Activated CD4-positive, alpha-beta T cell treated with anti-CD3 and anti-CD28 coated beads for 4 hours (primary cell): ENCODE measurements around the gene HLA-DRA.

Source experiments
- DNase-seq, 2 donors: peaks; one replicate each; pipeline ENCODE4 v3.0.0-alpha.2; 2020

The HLA-DRA gene

DNA sequence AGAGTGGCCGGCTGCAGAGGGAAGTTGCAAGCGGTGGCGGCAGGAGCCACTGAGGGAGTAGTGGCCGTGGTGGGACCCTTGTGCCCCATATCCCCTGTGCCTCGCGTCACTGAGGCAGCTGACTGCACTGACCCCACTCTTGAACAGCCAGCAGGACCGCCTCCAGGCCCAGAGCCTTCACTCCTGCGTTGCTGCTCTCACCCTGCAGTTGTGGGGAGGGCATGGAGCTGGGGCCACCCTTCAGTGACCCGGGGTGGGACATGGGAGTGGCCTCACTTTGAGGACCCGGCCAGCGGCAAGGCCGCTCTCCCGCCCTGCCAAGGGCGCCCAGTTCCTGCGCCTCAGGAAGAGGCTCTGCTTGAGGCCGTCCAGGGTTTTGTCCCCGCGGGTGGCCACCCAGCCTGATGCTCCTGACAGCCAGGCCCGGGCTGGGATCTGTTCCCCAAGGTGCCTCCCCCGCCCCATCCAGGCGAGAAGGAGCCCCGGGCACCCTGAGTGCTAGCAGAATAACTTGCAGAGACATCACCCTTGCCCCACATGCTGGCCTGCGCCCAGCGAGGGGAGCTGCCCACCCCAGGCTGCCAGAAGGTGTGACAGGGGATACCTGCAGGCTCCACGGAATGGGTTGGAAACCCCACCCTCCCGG, 44.4 kb downstream of the HLA-DRA start:
- no peak for DNase-seq

DNA sequence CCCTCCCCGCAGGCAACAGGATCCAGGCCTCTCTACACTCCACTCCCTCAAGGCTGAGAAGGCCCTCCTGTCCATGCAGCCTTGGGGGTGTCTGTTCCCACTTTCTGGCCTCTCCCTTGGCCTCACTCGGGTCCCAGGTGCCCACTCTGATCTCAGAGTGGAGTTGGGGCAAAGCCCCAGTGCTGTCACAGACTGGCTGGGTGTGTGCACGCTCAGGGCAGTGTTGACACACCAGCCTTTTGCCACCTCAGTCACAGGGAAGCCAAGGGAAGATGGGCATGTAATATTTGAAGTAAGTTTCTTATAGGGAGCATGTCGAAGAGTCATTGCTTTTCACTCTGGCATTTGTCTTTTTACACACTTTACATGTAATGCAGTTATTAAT, 44.9 kb downstream of the HLA-DRA start:
- no peak for DNase-seq

DNA sequence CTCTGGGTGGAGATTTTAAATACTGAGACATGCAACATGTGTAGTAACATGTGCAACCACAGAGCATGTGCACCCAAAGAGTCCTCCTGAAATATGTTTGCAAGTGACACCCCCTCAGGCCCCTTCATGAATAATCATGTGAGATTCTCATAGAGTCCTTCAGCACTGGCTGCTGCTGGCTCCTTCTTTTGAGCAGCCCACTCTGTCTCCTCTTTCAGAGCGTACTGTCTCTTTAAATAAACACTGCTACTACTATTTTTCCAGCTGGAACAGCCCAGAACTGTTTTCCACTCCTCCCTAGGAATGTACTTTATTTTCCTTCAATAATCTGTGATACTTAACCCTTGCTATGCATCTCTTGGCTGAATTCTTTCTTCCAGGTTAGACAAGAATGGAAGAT, 48.4 kb downstream of the HLA-DRA start:
- no peak for DNase-seq

DNA sequence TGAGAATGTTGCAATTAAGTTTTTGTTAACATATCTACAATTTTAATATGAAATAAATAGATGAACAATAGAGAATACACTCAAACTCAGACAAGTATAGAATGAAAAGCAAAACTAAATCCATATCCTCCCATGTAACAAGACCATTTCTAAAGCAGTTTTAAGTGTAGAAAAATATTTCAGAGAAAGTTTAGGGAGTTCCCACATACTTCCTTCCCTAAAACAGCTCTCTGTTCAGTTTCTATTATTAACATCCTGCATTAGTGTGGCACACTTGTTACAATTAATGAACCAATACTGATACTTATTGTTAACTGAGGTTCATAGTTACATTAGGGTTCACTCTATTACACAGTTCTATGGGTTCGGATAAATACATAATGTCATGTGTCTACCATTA, 52.0 kb downstream of the HLA-DRA start:
- no peak for DNase-seq

DNA sequence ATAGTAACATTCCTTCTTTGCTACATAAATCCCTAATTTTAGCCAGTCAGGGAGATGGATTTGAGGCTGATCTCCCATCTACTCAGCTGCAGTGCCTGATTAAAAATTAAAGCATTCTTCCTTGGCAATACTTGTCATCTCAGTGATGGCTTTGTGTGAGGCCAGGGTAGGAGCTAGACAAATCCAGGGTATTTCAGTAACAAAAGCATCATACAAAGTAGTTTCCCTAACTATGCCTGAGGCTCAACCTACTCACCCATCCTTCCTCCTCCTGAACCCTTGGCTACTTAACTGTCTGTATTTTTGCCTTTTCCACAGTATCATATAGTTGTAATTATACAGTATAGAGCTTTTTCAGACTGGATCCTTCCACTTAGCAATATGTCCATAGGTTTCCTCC, 52.7 kb downstream of the HLA-DRA start:
- DNase-seq: no peak
